Breast epithelium (tissue), 3 donors: ENCODE results near the gene TMEM161B.
"Not testable (repeated sequence)": the region's sequence is repeated elsewhere in the genome, so short reads cannot be mapped to it uniquely, and the experiment has no call there.

Source experiments
- CTCF ChIP-seq, 3 donors: fragments of 450-650 bp; IDR thresholded peaks; one replicate each; pipeline ENCODE4 v1.5.1; 2016 to 2017; ENCODE audit warnings: antibody characterized with exemption in 3 of 3, mild to moderate bottlenecking in 3 of 3, moderate library complexity in 3 of 3
- POLR2A ChIP-seq: fragments of 450-650 bp; IDR thresholded peaks from one replicate; pipeline ENCODE4 v1.6.1; 2016; ENCODE audit warnings: antibody characterized with exemption, mild to moderate bottlenecking, moderate library complexity
- POLR2AphosphoS5 ChIP-seq, 3 donors: sonication (generic); formaldehyde crosslinking; IDR thresholded peaks; one replicate each; pipeline ENCODE4 v1.6.1; 2017; ENCODE audit warnings: antibody characterized with exemption in 3 of 3

- TF ChIP-seq CTCF (IDR thresholded peaks at IDR 0.05); POLR2A; POLR2AphosphoS5 (IDR thresholded peaks at IDR 0.05): not testable (repeated sequence)
These were observed 4.1 kb downstream of the TMEM161B start for GRCh38 chr5:88264565-88264964.
